Endothelial cell of umbilical vein (primary cell): ENCODE results near the gene SLC26A6. TPM values are rescaled to one million over a fixed set of nuclear protein-coding genes. Genes with fewer than 3 reads are reported as not detected.

ENCODE experiments used
- BruUV-seq: library from RNA; stranded (reverse); fragments of 400-500 nt; replicated peaks from 2 replicates; lab custom pipeline; 2021; lab: Mats Ljungman, UMichigan
- CTCF ChIA-PET: fragments of 300-600, 350-600 bp; sonication (Branson Sonifier 250); formaldehyde crosslinking; loops from one replicate; lab custom pipeline; 2021; ENCODE audit warnings: antibody characterized with exemption, inconsistent platforms; lab: Charles Lee
- POLR2A ChIA-PET: fragments of 300-600, 350-600 bp; sonication (Branson Sonifier 250); formaldehyde crosslinking; loops from one replicate; lab custom pipeline; 2021; ENCODE audit warnings: antibody characterized with exemption, inconsistent platforms; lab: Charles Lee
- DNase-seq: peaks from one replicate; pipeline ENCODE4 v3.0.0-alpha.2; 2011; ENCODE audit warnings: low read depth, low spot score
- FAIRE-seq: peaks from 2 replicates; lab custom pipeline; 2011; peaks lifted over from hg19 to GRCh38; lab: Jason Lieb, UNC
- H2AFZ ChIP-seq: 2 replicates; pipeline ENCODE4 v1.6.0; 2012; ENCODE audit warnings: low read depth, low read length, control low read depth, inconsistent platforms
- H3K27ac ChIP-seq: 2 replicates; pipeline ENCODE4 v1.5.1; 2011; ENCODE audit warnings: low read depth, mild to moderate bottlenecking, control low read depth, low read length, moderate library complexity; ENCODE audit not compliant: insufficient read depth
- H3K27me3 ChIP-seq, 2 experiments: 2 replicates each; pipeline versions ENCODE4 v1.6.0 to v1.6.1; 2011; ENCODE audit warnings: low read length in 2 of 2, mixed read lengths in 1 of 2; ENCODE audit not compliant: control insufficient read depth in 2 of 2, insufficient read depth in 2 of 2
- H3K36me3 ChIP-seq, 2 experiments: 2 replicates in 1 of 2; 3 replicates in 1 of 2; pipeline ENCODE4 v1.5.1; 2011; ENCODE audit warnings: low read length in 2 of 2, mild to moderate bottlenecking in 1 of 2, moderate library complexity in 1 of 2; ENCODE audit not compliant: control insufficient read depth in 2 of 2, insufficient read depth in 2 of 2; ENCODE audit errors: extremely low read depth in 1 of 2
- H3K4me1 ChIP-seq: 3 replicates; pipeline ENCODE4 v1.5.1; 2011; ENCODE audit warnings: mild to moderate bottlenecking, low read length; ENCODE audit not compliant: control insufficient read depth, insufficient read depth; ENCODE audit errors: extremely low read depth
- H3K4me2 ChIP-seq: 2 replicates; pipeline ENCODE4 v1.6.1; 2011; ENCODE audit warnings: low read length, control low read depth, mixed read lengths; ENCODE audit not compliant: insufficient read depth
- H3K4me3 ChIP-seq, 3 experiments: fragments of 200-600 bp in 1 of 3; sonication (generic), shearing (Covaris generic) in 1 of 3; replicated peaks in 1 of 3; 2 replicates each; pipeline ENCODE4 v1.5.1; 2011 to 2016; ENCODE audit warnings: control low read depth in 3 of 3, low read length in 3 of 3, mild to moderate bottlenecking in 2 of 3, inconsistent platforms in 1 of 3, low read depth in 1 of 3, moderate library complexity in 1 of 3; ENCODE audit not compliant: insufficient read depth in 1 of 3
- H3K79me2 ChIP-seq: 2 replicates; pipeline ENCODE4 v1.6.0; 2012; ENCODE audit warnings: low read length, inconsistent platforms; ENCODE audit not compliant: control insufficient read depth, insufficient read depth
- H3K9ac ChIP-seq: replicated peaks from 2 replicates; pipeline ENCODE3; 2011; ENCODE audit warnings: low read length, control low read depth; ENCODE audit not compliant: insufficient read depth; ENCODE audit errors: extremely low read depth
- H3K9me1 ChIP-seq: replicated peaks from 3 replicates; pipeline ENCODE4 v1.6.0; 2011; ENCODE audit warnings: mild to moderate bottlenecking, low read length; ENCODE audit not compliant: control insufficient read depth, insufficient read depth; ENCODE audit errors: extremely low read depth
- H3K9me3 ChIP-seq: replicated peaks from 2 replicates; pipeline ENCODE4 v1.5.1; 2012; ENCODE audit warnings: low read length, inconsistent platforms; ENCODE audit not compliant: control insufficient read depth, insufficient read depth
- H4K20me1 ChIP-seq: replicated peaks from 2 replicates; pipeline ENCODE3; 2011; ENCODE audit warnings: mild to moderate bottlenecking, low read length; ENCODE audit not compliant: control insufficient read depth, insufficient read depth; ENCODE audit errors: extremely low read depth
- EZH2 ChIP-seq: IDR thresholded peaks from 2 replicates; pipeline ENCODE4 v1.6.1; 2012; ENCODE audit warnings: borderline replicate concordance, low read depth, mild to moderate bottlenecking, moderate library complexity, low read length, inconsistent platforms; ENCODE audit not compliant: severe bottlenecking
- FOS ChIP-seq: IDR thresholded peaks from 2 replicates; pipeline ENCODE4 v1.6.1; 2011; ENCODE audit warnings: mild to moderate bottlenecking, low read length, moderate library complexity, borderline replicate concordance; ENCODE audit not compliant: insufficient read depth
- GATA2 ChIP-seq: IDR thresholded peaks from 2 replicates; pipeline ENCODE4 v1.7.0; 2011; ENCODE audit warnings: low read depth, mild to moderate bottlenecking, moderate library complexity, mixed read lengths, low read length; ENCODE audit not compliant: insufficient read length, insufficient read depth
- JUN ChIP-seq: IDR thresholded peaks from 2 replicates; pipeline ENCODE4 v1.6.1; 2011; ENCODE audit warnings: borderline replicate concordance, low read depth; ENCODE audit not compliant: insufficient read length, insufficient read depth
- MYC ChIP-seq: IDR thresholded peaks from one replicate; pipeline ENCODE4 v1.6.1; 2011; ENCODE audit warnings: mild to moderate bottlenecking, low read depth, low read length
- POLR2A ChIP-seq: IDR thresholded peaks from 2 replicates; pipeline ENCODE4 v1.6.1; 2012; ENCODE audit warnings: low read depth, mild to moderate bottlenecking, control low read depth, low read length
- POLR2AphosphoS5 ChIP-seq: IDR thresholded peaks from 2 replicates; pipeline ENCODE4 v1.6.1; 2012; ENCODE audit warnings: low read depth, mild to moderate bottlenecking, control low read depth, low read length, moderate library complexity; ENCODE audit not compliant: insufficient read depth
- dilution Hi-C: fragments of 300-500 bp; cut with MboI; formaldehyde crosslinking; loops from one replicate; pipeline ENCODE4 v1.15.0; 2019; ENCODE audit warnings: low sequenced_read_pairs; ENCODE audit not compliant: extremely low pct_ligation_motif_present
- intact Hi-C: fragments of 100-400 bp; cut with micrococcal nuclease; formaldehyde crosslinking; loops from one replicate; pipeline ENCODE4 v1.10.0; 2022
- polyA plus RNA-seq, 4 experiments: library from polyadenylated mRNA; depleted of rRNA in 3 of 4; stranded (reverse) in 3 of 4; unstranded in 1 of 4; fragments of >200 nt; gene quantifications; 2 replicates each; pipeline versions ENCODE4 v1.2.1 to v1.2.3, GENCODE V29; 2011 to 2012; ENCODE audit warnings: missing spikeins in 1 of 4
- total RNA-seq: library from RNA; stranded (reverse); gene quantifications from 2 replicates; pipeline ENCODE4 v1.2.3, GENCODE V29; 2021
- TF ChIP-seq, protein P1 (sequence below), 2 donors: IDR thresholded peaks; 1 replicate in 1 of 2; 2 replicates in 1 of 2; pipeline ENCODE4 v1.5.1; 2011; ENCODE audit warnings: low read length in 2 of 2, mild to moderate bottlenecking in 2 of 2, moderate library complexity in 2 of 2, control low read depth in 1 of 2, inconsistent platforms in 1 of 2, low read depth in 1 of 2; ENCODE audit not compliant: insufficient read depth in 1 of 2; ENCODE audit errors: extremely low read depth in 1 of 2
- TF ChIP-seq, protein P2 (sequence below): IDR thresholded peaks from 2 replicates; pipeline ENCODE4 v1.6.1; 2011; ENCODE audit not compliant: insufficient read depth, insufficient read length

SLC26A6 gene
- total and polyA plus RNA-seq, 2 donors (not counting 3 experiments of a cell fraction or from before 2014, with no cell fraction given) = 31.0 to 32.2 TPM

DNA sequence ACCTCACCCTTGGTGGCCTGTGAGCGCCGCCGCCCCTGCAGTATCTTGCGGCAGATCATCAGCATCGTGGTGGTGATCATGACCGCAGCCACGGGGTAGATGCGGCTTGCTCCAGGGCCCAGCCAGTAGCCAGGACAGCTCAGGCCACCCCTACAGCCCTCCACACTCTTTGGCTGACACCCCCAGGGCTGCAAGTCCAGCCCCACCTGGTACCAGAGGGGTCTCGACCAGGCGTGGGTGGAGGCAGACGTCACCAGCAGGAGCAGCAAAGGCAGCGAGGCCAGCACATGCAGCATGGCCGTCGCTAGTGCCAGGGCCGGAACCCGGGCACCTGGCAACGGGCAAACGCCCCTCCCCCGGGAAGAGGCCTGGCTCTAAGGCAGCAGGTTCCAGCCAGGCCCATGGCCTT is 13.8 kb downstream of the SLC26A6 start, which contains the start of gene TMEM89:
Gene TMEM89, minus strand, starts transcription at position 309 of the 409 bp plus-strand sequence. Its CDS starts 13 bp downstream, at position 296.
- intact Hi-C loops = no loop called here

More for the DNA sequence above, 13.8 kb downstream of the SLC26A6 start, which contains the start of gene TMEM89:
- Histone ChIP-seq H3K36me3 (peaks cover 0 to 5% of the 10 kb centered on the region in 2 experiments), H3K9me3 (peaks cover 4% of the 10 kb centered on the region), H3K9me1 (no peaks in the 10 kb centered on the region), H3K4me3 (no peak within 1 kb of the TSS), H4K20me1 (no peaks in the 10 kb centered on the region), H3K27me3 (no peaks in the 10 kb centered on the region), H3K4me2 (no peak within 1 kb of the TSS), H3K27ac (no peak within 1 kb of the TSS), H3K4me1 (no peaks in the 10 kb centered on the region), H3K79me2 (no peaks in the 10 kb centered on the region), H3K9ac (no peak within 1 kb of the TSS), H2AFZ (no peak within 1 kb of the TSS)
- TF ChIP-seq POLR2AphosphoS5 = no peak
- TF ChIP-seq, protein P1, sequence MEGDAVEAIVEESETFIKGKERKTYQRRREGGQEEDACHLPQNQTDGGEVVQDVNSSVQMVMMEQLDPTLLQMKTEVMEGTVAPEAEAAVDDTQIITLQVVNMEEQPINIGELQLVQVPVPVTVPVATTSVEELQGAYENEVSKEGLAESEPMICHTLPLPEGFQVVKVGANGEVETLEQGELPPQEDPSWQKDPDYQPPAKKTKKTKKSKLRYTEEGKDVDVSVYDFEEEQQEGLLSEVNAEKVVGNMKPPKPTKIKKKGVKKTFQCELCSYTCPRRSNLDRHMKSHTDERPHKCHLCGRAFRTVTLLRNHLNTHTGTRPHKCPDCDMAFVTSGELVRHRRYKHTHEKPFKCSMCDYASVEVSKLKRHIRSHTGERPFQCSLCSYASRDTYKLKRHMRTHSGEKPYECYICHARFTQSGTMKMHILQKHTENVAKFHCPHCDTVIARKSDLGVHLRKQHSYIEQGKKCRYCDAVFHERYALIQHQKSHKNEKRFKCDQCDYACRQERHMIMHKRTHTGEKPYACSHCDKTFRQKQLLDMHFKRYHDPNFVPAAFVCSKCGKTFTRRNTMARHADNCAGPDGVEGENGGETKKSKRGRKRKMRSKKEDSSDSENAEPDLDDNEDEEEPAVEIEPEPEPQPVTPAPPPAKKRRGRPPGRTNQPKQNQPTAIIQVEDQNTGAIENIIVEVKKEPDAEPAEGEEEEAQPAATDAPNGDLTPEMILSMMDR (IDR thresholded peaks at IDR 0.05; ENCODE audit: extremely low read depth in 1 of 2, insufficient read depth in 1 of 2, low read depth in 1 of 2, low read length in 2 of 2) = no peak
- no peak for TF ChIP-seq POLR2A
- no peak for TF ChIP-seq MYC
- no peak for TF ChIP-seq FOS
- no peak for TF ChIP-seq JUN
- no peak for TF ChIP-seq EZH2
- no peak for TF ChIP-seq GATA2
- TF ChIP-seq, protein P2, sequence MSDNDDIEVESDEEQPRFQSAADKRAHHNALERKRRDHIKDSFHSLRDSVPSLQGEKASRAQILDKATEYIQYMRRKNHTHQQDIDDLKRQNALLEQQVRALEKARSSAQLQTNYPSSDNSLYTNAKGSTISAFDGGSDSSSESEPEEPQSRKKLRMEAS = no peak
- dilution Hi-C loops = no loop called here
- FAIRE-seq (no peak), DNase-seq (no peak)
- ChIA-PET CTCF (no interaction called here), POLR2A (no interaction called here)
- no TSS peak for BruUV-seq
